ENCODE results near the gene ALDH1L2.

Gene ALDH1L2

GRCh38 chr12:105018012-105018411 lies 66.2 kb downstream of the ALDH1L2 start:
- no peak overlapping the region for H4K12ac ChIP-seq (ENCODE audit: low read depth, low read length)
- no peak overlapping the region for H2BK5ac ChIP-seq (ENCODE audit: low read depth, low read length, poor library complexity)
- H2BK120ac ChIP-seq (ENCODE audit: insufficient read depth, low read length, poor library complexity) = no peak overlapping the region
- H3K18ac ChIP-seq (ENCODE audit: low read length) = no peak overlapping the region
- H2BK12ac ChIP-seq (ENCODE audit: low read length) = no peak overlapping the region
- peaks cover 6% of the 10 kb centered on the region for H3K79me1 ChIP-seq (ENCODE audit: low read length)
- no peaks in the 10 kb centered on the region for H3K27me3 ChIP-seq (ENCODE audit: insufficient read depth, low read length)
- H3K36me3 ChIP-seq (ENCODE audit: control insufficient read depth in 1 of 2, insufficient read depth in 2 of 2, low read length in 2 of 2) = peaks cover 0 to 6% of the 10 kb centered on the region in 2 experiments
- WGBS (ENCODE audit: extremely low coverage, insufficient coverage, insufficient read length) = no CpG with 5 or more reads among the region's 4 CpGs
- no peak overlapping the region for H3K14ac ChIP-seq (ENCODE audit: low read length)
- no peak overlapping the region for H4K8ac ChIP-seq (ENCODE audit: low read depth, low read length)
- no peaks in the 10 kb centered on the region for H3K9me3 ChIP-seq (ENCODE audit: insufficient read depth, low read depth, low read length)
- H3K4ac ChIP-seq (ENCODE audit: low read depth, low read length) = no peak overlapping the region
- no peak overlapping the region for H3K27ac ChIP-seq (ENCODE audit: low read depth, low read length)
- no peak overlapping the region for H2AFZ ChIP-seq (ENCODE audit: insufficient read depth, low read length, poor library complexity)
- no peak overlapping the region for H2AK5ac ChIP-seq (ENCODE audit: low read length)
- H3K4me2 ChIP-seq (ENCODE audit: low read length) = no peak overlapping the region
- no peak overlapping the region for H4K91ac ChIP-seq (ENCODE audit: low read depth, low read length)
- DNase-seq = no peak
- no peak overlapping the region for H3K4me3 ChIP-seq (ENCODE audit: low read depth, low read length)
- H3K23ac ChIP-seq (ENCODE audit: low read length) = no peak overlapping the region
- peaks cover 11 to 17% of the 10 kb centered on the region in 2 experiments for H3K4me1 ChIP-seq (ENCODE audit: control insufficient read depth in 1 of 2, insufficient read depth in 2 of 2, low read length in 2 of 2)
- no peaks in the 10 kb centered on the region for H3K79me2 ChIP-seq (ENCODE audit: control insufficient read depth, insufficient read depth, low read length, poor library complexity)
- H3K9ac ChIP-seq (ENCODE audit: low read length) = no peak overlapping the region

GRCh38 chr12:105015543-105015942 lies 68.7 kb downstream of the ALDH1L2 start:
- DNase-seq = no peak
- H3K4me1 ChIP-seq (ENCODE audit: control insufficient read depth in 1 of 2, insufficient read depth in 2 of 2, low read length in 2 of 2) = peaks cover 4 to 10% of the 10 kb centered on the region in 2 experiments
- no peak overlapping the region for H3K14ac ChIP-seq (ENCODE audit: low read length)
- no peak overlapping the region for H2AK5ac ChIP-seq (ENCODE audit: low read length)
- H3K27me3 ChIP-seq (ENCODE audit: insufficient read depth, low read length) = no peaks in the 10 kb centered on the region
- no peak overlapping the region for H2AFZ ChIP-seq (ENCODE audit: insufficient read depth, low read length, poor library complexity)
- H3K4me2 ChIP-seq (ENCODE audit: low read length) = no peak overlapping the region
- no peak overlapping the region for H2BK12ac ChIP-seq (ENCODE audit: low read length)
- H3K18ac ChIP-seq (ENCODE audit: low read length) = no peak overlapping the region
- no peak overlapping the region for H3K4me3 ChIP-seq (ENCODE audit: low read depth, low read length)
- no peak overlapping the region for H3K23ac ChIP-seq (ENCODE audit: low read length)
- H3K79me1 ChIP-seq (ENCODE audit: low read length) = no peaks in the 10 kb centered on the region
- H4K12ac ChIP-seq (ENCODE audit: low read depth, low read length) = no peak overlapping the region
- no peak overlapping the region for H3K4ac ChIP-seq (ENCODE audit: low read depth, low read length)
- no peaks in the 10 kb centered on the region for H3K9me3 ChIP-seq (ENCODE audit: insufficient read depth, low read depth, low read length)
- no peak overlapping the region for H2BK120ac ChIP-seq (ENCODE audit: insufficient read depth, low read length, poor library complexity)
- WGBS (ENCODE audit: extremely low coverage, insufficient coverage, insufficient read length) = no CpG with 5 or more reads among the region's 4 CpGs
- no peaks in the 10 kb centered on the region for H3K79me2 ChIP-seq (ENCODE audit: control insufficient read depth, insufficient read depth, low read length, poor library complexity)
- no peak overlapping the region for H4K91ac ChIP-seq (ENCODE audit: low read depth, low read length)
- no peak overlapping the region for H2BK5ac ChIP-seq (ENCODE audit: low read depth, low read length, poor library complexity)
- H3K27ac ChIP-seq (ENCODE audit: low read depth, low read length) = no peak overlapping the region
- no peak overlapping the region for H4K8ac ChIP-seq (ENCODE audit: low read depth, low read length)
- H3K9ac ChIP-seq (ENCODE audit: low read length) = no peak overlapping the region
- peaks cover 0 to 11% of the 10 kb centered on the region in 2 experiments for H3K36me3 ChIP-seq (ENCODE audit: control insufficient read depth in 1 of 2, insufficient read depth in 2 of 2, low read length in 2 of 2)

GRCh38 chr12:105014603-105015002 lies 69.7 kb downstream of the ALDH1L2 start:
- H4K8ac ChIP-seq (ENCODE audit: low read depth, low read length) = no peak overlapping the region
- H2BK120ac ChIP-seq (ENCODE audit: insufficient read depth, low read length, poor library complexity) = no peak overlapping the region
- no peak overlapping the region for H3K4me3 ChIP-seq (ENCODE audit: low read depth, low read length)
- H3K27me3 ChIP-seq (ENCODE audit: insufficient read depth, low read length) = no peaks in the 10 kb centered on the region
- peaks cover 3 to 9% of the 10 kb centered on the region in 2 experiments for H3K4me1 ChIP-seq (ENCODE audit: control insufficient read depth in 1 of 2, insufficient read depth in 2 of 2, low read length in 2 of 2)
- H2AFZ ChIP-seq (ENCODE audit: insufficient read depth, low read length, poor library complexity) = no peak overlapping the region
- H3K4ac ChIP-seq (ENCODE audit: low read depth, low read length) = no peak overlapping the region
- H3K4me2 ChIP-seq (ENCODE audit: low read length) = no peak overlapping the region
- H2BK12ac ChIP-seq (ENCODE audit: low read length) = no peak overlapping the region
- no peak overlapping the region for H4K91ac ChIP-seq (ENCODE audit: low read depth, low read length)
- H3K9me3 ChIP-seq (ENCODE audit: insufficient read depth, low read depth, low read length) = no peaks in the 10 kb centered on the region
- DNase-seq = no peak
- no peak overlapping the region for H3K9ac ChIP-seq (ENCODE audit: low read length)
- no peak overlapping the region for H2BK5ac ChIP-seq (ENCODE audit: low read depth, low read length, poor library complexity)
- H3K36me3 ChIP-seq (ENCODE audit: control insufficient read depth in 1 of 2, insufficient read depth in 2 of 2, low read length in 2 of 2) = peaks cover 0 to 11% of the 10 kb centered on the region in 2 experiments
- H3K23ac ChIP-seq (ENCODE audit: low read length) = no peak overlapping the region
- H3K79me1 ChIP-seq (ENCODE audit: low read length) = no peaks in the 10 kb centered on the region
- no peak overlapping the region for H2AK5ac ChIP-seq (ENCODE audit: low read length)
- H4K12ac ChIP-seq (ENCODE audit: low read depth, low read length) = no peak overlapping the region
- no CpG with 5 or more reads among the region's 2 CpGs for WGBS (ENCODE audit: extremely low coverage, insufficient coverage, insufficient read length)
- no peak overlapping the region for H3K18ac ChIP-seq (ENCODE audit: low read length)
- H3K79me2 ChIP-seq (ENCODE audit: control insufficient read depth, insufficient read depth, low read length, poor library complexity) = no peaks in the 10 kb centered on the region
- no peak overlapping the region for H3K27ac ChIP-seq (ENCODE audit: low read depth, low read length)
- H3K14ac ChIP-seq (ENCODE audit: low read length) = no peak overlapping the region

- Histone ChIP-seq H3K79me2 (ENCODE audit: control insufficient read depth, insufficient read depth, low read length, poor library complexity) (no peaks in the 10 kb centered on the region), H2AFZ (ENCODE audit: insufficient read depth, low read length, poor library complexity) (no peak overlapping the region), H2BK5ac (ENCODE audit: low read depth, low read length, poor library complexity) (no peak overlapping the region), H3K4me2 (ENCODE audit: low read length) (no peak overlapping the region), H3K23ac (ENCODE audit: low read length) (no peak overlapping the region), H2BK120ac (ENCODE audit: insufficient read depth, low read length, poor library complexity) (no peak overlapping the region), H4K91ac (ENCODE audit: low read depth, low read length) (no peak overlapping the region), H4K8ac (ENCODE audit: low read depth, low read length) (no peak overlapping the region), H2BK12ac (ENCODE audit: low read length) (no peak overlapping the region), H3K4me3 (ENCODE audit: low read depth, low read length) (no peak overlapping the region), H3K9me3 (ENCODE audit: insufficient read depth, low read depth, low read length) (no peaks in the 10 kb centered on the region), H2AK5ac (ENCODE audit: low read length) (no peak overlapping the region), H3K9ac (ENCODE audit: low read length) (no peak overlapping the region), H3K27me3 (ENCODE audit: insufficient read depth, low read length) (no peaks in the 10 kb centered on the region), H3K79me1 (ENCODE audit: low read length) (no peaks in the 10 kb centered on the region), H3K4me1 (ENCODE audit: control insufficient read depth in 1 of 2, insufficient read depth in 2 of 2, low read length in 2 of 2) (peaks cover 3 to 6% of the 10 kb centered on the region in 2 experiments), H3K18ac (ENCODE audit: low read length) (no peak overlapping the region), H3K36me3 (ENCODE audit: control insufficient read depth in 1 of 2, insufficient read depth in 2 of 2, low read length in 2 of 2) (peaks cover 0 to 8% of the 10 kb centered on the region in 2 experiments), H3K27ac (ENCODE audit: low read depth, low read length) (no peak overlapping the region), H3K14ac (ENCODE audit: low read length) (no peak overlapping the region), H4K12ac (ENCODE audit: low read depth, low read length) (no peak overlapping the region), H3K4ac (ENCODE audit: low read depth, low read length) (no peak overlapping the region)
- DNase-seq = no peak
- WGBS (ENCODE audit: extremely low coverage, insufficient coverage, insufficient read length) = no CpG with 5 or more reads among the region's 9 CpGs
These were observed 70.4 kb downstream of the ALDH1L2 start for GRCh38 chr12:105013892-105014291.
